Stimulated activated CD4-positive, alpha-beta T cell treated with anti-CD3 and anti-CD28 coated beads, Interleukin-15, amount 100 ng/mL, for 24 hours (primary cell): ENCODE measurements around the gene ABCB4.

ENCODE experiments used
- DNase-seq: peaks from one replicate; pipeline ENCODE4 v3.0.0-alpha.2; 2020

Gene ABCB4

DNA sequence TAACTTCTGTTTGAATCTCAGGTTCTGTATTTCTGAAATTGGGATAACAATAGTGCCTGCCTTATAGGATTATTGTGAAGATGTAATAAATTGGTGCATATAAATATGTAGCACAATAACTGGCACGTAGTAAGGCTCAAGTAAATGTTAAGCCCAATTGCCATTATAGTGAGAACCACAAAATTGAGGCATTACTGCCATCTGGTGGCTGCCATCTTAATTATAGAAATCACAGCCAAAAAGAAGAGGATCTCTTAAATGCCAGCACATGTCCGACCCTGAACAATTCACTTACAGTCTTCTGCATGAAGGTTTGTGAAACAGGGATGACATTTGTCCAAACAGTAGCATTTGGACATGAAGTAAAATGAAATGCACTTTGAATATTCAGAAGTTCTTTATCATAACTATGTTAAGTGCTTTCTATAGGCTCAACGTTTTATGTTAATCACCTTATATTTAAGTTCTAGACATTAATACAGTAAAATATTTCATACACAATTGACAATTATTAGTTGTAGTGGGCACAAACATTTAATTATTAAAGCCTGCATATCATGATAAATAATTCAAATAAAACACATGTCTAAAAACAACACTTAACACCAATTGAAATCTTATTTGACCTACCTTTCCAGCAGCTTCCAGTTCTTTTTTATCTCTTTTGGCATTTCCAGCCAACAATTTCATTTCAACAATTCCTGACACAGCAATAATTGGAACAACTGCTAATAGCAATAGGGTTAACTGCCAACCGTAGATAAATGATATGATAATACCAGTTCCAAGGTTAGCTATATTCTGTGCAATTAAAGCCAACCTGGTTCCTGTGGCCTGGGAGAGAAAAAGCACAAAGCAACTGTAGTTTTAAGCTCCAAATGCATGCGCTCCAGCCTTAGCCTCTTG lies 58.5 kb downstream of the ABCB4 start:
- peak; percentile 76 for DNase-seq

DNA sequence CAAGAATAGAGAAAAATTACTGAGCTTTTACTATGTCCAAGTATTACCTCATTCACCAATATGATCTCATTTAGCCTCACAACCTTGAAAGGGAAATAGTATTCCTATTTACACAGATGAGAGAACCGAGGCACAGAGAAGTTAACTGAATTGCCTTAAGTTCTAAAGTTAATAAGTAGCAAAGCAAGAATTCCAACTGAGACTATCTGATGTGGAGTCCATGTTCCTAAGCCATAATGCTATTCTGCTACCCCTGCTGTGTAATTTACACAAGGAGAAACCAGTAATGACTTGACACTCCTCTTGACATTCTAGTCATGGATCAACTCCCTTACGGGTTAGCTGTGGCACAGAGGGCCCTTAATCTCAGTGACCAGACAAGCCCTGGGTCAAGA lies 60.7 kb downstream of the ABCB4 start:
- no peak for DNase-seq

DNA sequence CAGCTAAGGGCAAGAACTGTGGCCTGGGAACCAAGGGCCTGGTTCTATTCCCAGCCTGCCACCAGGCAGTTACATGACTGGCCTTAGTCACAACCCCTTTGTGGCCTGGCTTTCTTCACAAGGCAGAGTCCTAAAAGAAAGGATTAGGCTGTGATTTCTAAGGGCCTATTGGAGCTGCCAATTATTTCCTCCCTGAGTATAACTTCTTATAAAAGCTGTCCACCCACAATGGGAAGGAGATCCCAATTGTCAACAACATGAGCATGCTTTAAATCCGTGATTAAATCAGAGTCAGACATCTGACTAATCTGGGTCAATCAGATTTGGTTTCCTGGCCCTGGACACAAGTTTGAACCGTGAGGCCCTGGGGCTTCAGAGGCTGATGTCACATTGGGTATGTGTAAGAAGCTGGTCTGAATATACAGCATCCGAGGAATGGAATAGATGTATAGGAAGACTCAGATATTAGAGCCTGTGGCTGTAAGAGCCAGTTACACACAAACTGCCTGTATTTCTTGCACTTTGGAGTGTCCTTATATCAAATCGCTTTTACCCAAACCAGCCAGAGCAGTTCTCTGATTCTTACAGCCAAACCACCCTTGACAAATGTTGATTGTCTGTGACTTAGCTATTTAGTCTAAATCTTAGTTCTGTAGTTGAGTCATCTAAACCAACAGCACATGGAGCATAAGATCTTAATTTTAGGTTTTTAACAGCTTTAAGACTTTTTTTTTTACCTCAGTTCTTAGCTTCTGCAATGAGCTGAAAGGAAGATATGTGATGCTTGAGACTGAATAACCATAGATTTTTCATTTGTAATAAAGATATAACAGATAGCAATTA lies 61.3 kb downstream of the ABCB4 start:
- DNase-seq: no peak

DNA sequence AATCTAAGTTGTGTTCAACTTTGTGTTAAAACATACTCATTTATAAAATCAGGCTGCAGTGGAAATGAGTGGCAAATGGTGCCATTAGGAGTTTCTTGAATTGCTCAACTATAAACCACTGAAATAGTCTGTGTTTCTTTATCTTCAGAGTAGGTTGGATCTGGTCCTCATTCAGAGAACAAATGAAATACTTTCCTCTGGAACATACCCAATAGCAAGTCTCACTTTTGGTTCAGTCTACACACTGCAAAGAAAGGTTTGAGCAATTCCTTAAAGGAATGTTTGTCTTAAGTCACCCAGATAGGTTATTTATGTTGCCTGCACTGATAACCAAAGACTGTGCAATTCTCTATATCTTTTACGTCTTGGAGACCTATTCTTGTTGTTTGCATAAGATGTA lies 62.5 kb downstream of the ABCB4 start:
- no peak for DNase-seq

DNA sequence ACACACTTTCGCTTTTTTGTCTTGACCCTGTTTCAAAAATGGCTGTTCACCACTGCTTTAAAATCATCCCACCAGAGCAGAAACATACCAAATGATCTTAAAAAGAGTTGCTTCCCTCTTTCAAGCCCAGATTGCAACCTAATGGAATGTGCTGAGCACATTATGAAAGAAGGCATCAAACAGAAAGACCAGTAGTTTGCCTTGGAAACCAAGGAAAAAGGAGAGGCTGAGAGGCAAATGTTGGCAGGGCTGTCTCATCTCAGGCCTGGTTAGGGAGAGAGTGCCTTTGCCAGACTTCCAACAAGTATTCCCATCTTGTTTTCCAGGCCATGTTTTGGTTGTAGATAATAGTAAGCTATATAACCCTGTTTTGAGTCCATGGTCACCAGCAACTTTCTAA lies 64.3 kb downstream of the ABCB4 start:
- no peak for DNase-seq

DNA sequence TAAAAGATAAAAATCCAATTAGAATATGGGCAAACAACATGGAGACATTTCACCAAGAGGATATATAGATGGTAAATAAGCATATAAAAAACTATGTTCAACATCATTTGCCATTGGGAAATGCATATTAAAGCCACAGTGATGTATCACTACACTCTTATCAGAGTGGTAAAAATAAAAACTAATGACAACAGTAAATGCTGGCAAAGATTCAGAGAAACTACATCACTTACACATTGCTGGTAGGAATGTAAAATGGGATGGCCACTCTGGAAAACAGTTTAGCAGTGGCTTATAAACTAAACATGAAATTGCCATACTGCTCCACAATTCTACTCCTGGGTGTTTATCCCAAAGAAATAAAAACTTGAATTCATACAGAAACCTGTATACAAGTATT lies 70.8 kb downstream of the ABCB4 start:
- no peak for DNase-seq

DNA sequence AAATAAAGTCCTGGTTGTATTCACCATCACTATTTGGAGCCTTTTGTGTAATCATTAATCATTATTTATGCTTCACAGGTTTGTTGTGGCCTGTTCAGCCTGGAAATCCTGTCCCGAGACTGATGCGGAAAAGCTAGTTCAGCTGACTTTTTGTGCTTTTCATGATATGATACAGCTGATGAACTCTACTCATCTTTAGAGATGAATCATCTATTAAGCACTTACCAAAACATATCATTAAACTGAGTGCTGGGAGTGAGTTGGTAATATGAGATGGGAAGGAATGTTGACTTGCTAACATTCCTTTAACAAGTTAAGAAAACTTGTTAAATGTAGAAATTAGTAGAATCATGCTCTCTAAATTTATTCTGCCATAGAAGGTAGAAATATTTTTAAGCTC lies 77.0 kb downstream of the ABCB4 start:
- no peak for DNase-seq

DNA sequence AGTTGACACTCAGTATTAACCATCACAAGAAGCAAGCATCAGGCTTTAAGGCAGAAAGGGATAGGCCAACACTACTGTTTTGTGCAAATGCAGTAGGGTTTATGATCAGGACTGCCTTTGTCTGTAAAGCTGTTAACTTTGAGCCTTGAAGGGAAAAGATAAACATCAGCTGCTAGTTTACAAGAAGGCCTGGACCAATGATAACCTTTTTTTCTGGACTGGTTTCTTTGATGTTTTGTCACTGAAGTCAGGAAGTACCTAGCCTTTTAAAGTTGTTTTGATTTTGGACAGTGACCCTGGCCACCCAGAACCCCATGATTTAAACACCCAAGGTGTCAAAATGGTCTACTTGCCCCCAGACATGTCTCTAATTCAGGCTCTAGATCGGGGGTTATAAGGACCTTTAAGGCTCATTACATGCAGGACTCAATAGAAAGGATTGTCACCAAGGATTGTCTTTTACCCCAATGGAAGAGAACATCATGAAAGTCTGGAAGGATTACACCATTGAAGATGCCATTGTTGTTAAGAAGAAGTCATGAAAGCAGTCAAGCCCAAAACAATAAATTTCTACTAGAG lies 79.9 kb downstream of the ABCB4 start:
- DNase-seq: no peak

DNA sequence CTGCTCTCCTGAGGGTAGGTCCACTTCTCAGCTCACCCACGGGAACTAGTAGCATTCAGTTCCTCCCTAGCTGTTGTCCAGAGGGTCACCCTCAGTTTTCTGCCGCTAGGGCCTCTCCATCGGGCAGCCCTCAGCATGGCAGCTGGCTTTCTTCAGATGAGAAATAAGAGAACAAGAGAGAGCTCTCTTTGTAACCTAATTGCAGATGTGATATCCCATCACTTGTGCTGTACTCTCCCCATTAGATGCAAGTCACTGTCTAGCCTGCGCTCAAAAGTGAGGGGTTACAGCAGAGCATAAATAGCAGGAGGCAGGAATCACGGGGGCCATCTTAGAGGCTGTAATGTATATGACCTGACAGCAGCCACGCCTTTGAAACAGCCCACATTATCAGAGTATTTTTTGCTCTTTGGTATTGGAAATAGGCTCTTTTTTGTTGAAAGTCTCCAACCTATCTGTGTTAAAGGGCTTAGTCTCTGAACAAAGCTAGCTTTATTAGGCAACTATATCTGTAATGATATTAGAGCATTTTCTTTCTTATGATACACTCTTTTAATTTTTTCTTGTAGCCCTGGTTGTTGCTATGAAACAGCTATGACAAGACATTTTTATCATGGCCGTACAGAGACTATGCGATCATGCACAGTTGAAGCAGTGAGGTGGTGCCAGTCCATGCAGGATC lies 84.3 kb downstream of the ABCB4 start:
- no peak for DNase-seq

DNA sequence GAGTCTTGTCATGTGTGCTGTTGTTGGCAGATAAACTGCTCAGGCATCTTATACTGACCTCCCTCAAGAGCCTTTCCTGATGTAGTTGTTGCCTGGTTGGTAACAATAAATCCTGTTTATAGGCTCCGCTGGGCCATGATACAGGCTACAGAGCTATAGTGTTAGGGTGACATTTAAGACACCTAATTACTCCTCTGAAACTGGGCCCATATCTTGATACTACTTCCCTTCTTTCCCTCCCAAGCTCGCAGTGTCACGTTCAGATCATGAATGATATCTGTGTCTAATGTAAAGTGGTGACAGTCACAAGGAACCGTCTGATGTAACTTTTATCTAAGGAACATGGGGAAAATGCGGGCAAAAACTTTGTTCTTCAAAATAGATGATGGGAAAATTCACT lies 94.6 kb downstream of the ABCB4 start:
- no peak for DNase-seq

DNA sequence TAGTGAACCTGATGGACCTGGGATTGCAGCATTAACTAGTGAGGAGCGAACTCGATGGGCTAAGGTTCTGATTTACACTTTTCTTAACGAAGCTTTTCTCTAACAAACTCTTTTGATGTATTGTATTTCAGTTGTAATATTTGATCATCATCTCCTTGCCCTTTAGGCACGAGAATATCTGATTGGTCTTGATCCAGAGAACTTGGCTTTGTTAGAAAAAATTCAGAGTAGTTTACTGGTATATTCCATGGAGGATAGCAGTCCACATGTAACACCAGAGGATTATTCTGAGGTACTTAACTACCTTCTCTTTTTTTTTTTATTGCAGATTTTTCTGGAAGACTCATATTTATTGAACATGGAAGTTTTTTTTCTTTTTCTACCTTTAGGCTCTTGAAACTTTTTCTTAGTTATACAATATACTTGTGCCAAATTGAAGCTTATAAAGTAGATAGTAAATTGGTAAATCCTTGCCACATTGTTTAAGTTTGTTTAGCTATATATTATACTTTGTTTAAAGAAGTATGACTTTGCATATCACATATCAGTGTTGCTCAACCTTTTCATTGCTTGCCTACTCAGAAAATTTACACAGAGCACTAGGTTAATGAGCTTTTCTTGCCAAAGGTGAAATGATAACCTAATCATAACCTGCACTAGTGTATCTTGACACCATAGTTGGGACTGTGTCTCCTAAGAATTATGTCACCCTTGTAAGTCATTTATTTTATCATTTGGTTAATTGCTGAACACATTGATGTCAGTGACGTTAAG lies 99.6 kb downstream of the ABCB4 start:
- no peak for DNase-seq

DNA sequence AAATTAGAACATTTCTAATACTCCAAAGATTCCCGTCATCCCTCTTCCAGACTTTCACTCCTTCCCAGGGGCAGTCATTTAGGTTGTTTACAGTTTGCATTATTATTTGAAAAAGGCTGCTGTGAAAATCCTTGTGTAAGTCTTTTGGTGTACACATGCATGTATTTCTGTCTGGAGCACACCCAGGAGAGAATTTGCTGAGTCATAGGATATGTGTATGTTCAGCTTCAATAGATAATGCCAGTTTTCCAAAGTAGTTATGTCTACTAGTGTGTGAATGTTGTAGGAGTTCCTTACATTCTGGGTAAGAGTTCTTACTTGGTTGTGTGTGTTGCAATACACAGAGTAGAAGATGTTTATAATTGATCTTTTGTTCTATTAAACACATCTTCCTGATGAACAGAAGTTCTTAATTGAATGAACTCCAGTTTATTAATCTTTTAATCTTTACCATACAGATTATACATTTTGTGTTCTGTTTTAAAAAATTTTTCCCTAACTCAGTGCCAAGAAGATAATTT lies 104.8 kb downstream of the ABCB4 start:
- no peak for DNase-seq

DNA sequence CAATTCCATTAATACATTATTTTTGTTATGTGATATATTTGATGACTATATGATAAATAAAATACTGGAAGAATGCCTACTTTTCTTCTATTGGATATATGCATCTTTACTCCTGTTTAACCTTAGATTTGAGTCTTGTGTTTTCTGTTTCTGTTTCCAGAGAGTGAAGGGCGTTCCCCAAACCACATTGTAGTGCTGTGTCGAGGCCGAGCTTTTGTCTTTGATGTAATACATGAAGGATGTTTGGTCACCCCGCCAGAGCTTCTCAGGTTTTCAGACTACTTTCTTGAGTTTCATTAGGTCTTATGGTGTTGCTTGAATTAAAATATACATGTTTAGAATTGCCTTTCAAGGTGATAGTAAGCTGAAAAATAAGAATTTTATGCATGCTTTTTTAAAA lies 106.3 kb downstream of the ABCB4 start:
- peak; percentile 4 for DNase-seq

DNA sequence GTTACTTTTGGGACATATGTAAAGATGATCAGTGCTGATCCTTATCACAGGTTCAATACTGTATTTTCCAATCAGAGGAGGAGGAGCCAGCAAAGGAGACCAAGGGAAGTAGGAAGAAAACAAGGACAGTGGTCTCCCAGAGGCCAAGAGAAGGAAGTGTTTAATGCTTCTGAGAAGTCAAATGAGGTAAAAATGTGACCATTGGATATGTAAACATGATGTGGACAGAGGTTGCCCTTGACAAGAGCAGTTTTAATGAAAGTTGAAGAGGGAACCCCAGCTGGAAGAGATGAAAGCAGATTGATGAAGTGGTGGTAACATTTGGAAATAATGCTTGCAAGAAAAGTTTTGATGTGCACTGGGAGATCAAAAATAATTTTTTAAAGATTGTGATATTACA lies 111.2 kb downstream of the ABCB4 start:
- no peak for DNase-seq

DNA sequence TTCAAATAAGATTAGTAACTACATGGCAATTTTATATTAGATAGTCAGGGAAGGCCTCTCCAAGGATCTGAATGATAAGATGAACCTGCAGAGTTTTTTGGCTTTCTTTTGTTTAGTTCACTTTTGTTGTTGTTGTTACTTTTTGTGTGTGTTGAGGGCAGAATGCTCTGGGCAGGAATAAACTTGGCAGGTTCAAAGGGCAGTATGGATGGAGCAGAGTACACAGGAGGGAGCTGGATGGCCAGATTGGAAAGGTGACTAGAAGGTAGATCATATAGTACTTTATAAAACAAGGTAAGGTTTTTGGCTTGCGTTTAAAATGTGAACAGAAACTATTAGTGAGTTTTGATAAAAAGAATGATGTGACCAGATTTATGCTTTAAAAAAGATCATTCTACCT lies 112.1 kb downstream of the ABCB4 start:
- no peak for DNase-seq

DNA sequence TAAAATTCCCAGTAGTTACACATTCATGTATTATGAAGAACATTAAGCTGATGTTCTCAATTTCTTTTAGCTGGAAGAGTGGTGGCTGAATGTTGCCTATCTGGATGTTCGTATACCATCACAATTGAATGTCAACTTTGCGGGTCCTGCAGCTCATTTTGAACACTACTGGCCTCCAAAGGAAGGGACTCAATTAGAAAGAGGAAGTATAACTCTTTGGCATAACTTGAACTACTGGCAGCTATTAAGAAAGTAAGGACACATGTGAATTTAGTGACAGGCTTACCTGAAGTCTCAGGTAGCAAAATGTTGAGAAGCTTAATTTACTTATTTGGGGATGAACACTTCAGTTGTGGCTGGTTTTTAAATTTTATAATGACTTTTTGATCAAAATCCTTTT lies 114.2 kb downstream of the ABCB4 start:
- DNase-seq: no peak

DNA sequence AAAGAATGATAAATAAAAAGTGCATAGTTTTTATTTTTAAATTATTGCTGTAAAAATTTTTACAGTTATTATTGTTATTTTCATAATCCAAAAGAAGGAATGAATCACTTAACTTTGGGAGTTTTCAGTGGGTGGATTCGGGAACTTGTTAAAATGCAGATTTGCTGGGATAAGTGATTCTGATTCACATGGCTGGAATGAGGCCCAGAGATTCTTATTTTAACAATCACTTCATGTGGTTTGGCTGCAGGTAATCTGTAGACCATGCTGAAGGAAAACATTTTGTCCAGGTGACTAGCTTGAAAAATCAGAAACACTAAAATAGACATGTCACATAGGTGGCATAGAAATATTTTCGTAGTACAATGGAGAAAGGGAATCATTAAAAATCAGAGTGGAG lies 116.1 kb downstream of the ABCB4 start:
- DNase-seq: no peak

DNA sequence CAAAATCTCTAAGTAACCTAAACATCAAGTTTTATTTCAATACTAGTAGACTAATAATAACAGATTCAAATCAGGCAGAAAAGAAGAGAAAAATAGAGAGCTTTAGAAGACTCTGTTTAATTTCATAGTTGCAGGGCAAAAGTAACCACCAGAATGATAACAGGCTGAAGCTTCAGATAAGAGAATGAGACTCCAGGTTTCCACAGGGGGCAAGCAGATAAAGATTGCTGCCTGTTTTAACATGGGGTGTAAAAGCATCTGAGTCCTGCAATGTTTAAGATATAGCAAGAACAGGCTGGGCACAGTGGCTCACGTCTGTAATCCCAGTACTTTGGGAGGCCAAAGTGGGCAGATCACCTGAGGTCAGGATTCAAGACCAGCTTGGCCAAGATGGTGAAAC lies 119.0 kb downstream of the ABCB4 start:
- no peak for DNase-seq

DNA sequence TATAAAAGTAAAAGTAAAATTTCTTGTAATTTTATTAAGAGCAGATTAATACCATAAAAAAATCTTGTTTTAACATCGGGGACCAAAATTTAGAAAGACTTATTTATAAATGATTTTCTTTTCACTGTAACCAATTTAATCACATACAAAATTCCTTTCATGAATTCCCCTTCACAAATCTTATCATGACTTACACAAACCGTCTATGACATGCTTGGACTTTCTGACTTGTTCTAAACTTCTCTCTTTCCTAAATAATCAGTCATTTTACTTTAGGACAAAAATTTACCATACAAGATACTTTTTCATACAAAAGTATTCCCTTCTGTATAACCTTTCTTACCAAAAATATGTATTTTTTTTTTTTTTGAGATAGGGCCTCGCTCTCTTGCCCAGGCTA lies 120.7 kb downstream of the ABCB4 start:
- no peak for DNase-seq
